RWPE2 (cell line): Measurements from ENCODE around the gene OCA2.

Experiments used
- ATAC-seq: fragments of 200-7000 bp; cut with Tn5 transposase; 3 replicates; pipeline ENCODE4 v1.9.1; 2021; ENCODE audit warnings: low read depth
- DNase-seq: peaks from one replicate; pipeline ENCODE4 v3.0.0-alpha.2; 2020; ENCODE audit warnings: low spot score
- H3K27ac ChIP-seq: fragments of 450-650 bp; 2 replicates; pipeline ENCODE4 v1.5.1; 2017; ENCODE audit warnings: mild to moderate bottlenecking; ENCODE audit not compliant: poor library complexity, severe bottlenecking
- H3K27me3 ChIP-seq: fragments of 250-450 bp; sonication (Bioruptor Pico); 2 replicates; pipeline ENCODE4 v1.5.1; 2021; ENCODE audit warnings: mild to moderate bottlenecking, moderate library complexity; ENCODE audit not compliant: insufficient read depth, poor library complexity, severe bottlenecking
- H3K36me3 ChIP-seq: fragments of 250-450 bp; sonication (Bioruptor Pico); 2 replicates; pipeline ENCODE4 v1.5.1; 2020; ENCODE audit warnings: low read depth, mild to moderate bottlenecking, moderate library complexity
- H3K4me1 ChIP-seq: fragments of 250-450 bp; sonication (Bioruptor Pico); 2 replicates; pipeline ENCODE4 v1.5.1; 2021; ENCODE audit warnings: mild to moderate bottlenecking, moderate library complexity; ENCODE audit not compliant: insufficient read depth, poor library complexity, severe bottlenecking
- H3K4me3 ChIP-seq: fragments of 250-450 bp; sonication (Bioruptor Pico); 2 replicates; pipeline ENCODE4 v1.5.1; 2021; ENCODE audit warnings: mild to moderate bottlenecking, moderate library complexity; ENCODE audit not compliant: severe bottlenecking
- H3K9me3 ChIP-seq: fragments of 250-450 bp; sonication (Bioruptor Pico); 2 replicates; pipeline ENCODE4 v1.5.1; 2021; ENCODE audit warnings: mild to moderate bottlenecking, moderate library complexity; ENCODE audit not compliant: severe bottlenecking
- TF ChIP-seq, protein P1 (sequence below): fragments of 450-650 bp; IDR thresholded peaks from one replicate; pipeline ENCODE4 v1.5.1; 2017; ENCODE audit warnings: mild to moderate bottlenecking, moderate library complexity; ENCODE audit not compliant: poor library complexity, severe bottlenecking

The OCA2 gene

GRCh38 chr15:28104326-28104725 lies 5.2 kb upstream of the OCA2 start:
- ATAC-seq = no peak
- TF ChIP-seq, protein P1, sequence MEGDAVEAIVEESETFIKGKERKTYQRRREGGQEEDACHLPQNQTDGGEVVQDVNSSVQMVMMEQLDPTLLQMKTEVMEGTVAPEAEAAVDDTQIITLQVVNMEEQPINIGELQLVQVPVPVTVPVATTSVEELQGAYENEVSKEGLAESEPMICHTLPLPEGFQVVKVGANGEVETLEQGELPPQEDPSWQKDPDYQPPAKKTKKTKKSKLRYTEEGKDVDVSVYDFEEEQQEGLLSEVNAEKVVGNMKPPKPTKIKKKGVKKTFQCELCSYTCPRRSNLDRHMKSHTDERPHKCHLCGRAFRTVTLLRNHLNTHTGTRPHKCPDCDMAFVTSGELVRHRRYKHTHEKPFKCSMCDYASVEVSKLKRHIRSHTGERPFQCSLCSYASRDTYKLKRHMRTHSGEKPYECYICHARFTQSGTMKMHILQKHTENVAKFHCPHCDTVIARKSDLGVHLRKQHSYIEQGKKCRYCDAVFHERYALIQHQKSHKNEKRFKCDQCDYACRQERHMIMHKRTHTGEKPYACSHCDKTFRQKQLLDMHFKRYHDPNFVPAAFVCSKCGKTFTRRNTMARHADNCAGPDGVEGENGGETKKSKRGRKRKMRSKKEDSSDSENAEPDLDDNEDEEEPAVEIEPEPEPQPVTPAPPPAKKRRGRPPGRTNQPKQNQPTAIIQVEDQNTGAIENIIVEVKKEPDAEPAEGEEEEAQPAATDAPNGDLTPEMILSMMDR = no peak
- H3K9me3 ChIP-seq = no peaks in the 10 kb centered on the region

GRCh38 chr15:28103831-28104230 lies 4.7 kb upstream of the OCA2 start:
- Histone ChIP-seq H3K27me3 (peaks cover 26% of the 10 kb centered on the region), H3K4me1 (no peaks in the 10 kb centered on the region), H3K4me3 (no peak overlapping the region), H3K36me3 (no peaks in the 10 kb centered on the region), H3K27ac (no peak overlapping the region), H3K9me3 (no peaks in the 10 kb centered on the region)
- TF ChIP-seq, protein P1 = no peak
- ATAC-seq (no peak), DNase-seq (peak; percentile 66)

More at GRCh38 chr15:28104326-28104725, 5.2 kb upstream of the OCA2 start:
- no peaks in the 10 kb centered on the region for H3K36me3 ChIP-seq
- H3K4me3 ChIP-seq = no peak overlapping the region
- no peaks in the 10 kb centered on the region for H3K4me1 ChIP-seq
- H3K27ac ChIP-seq = no peak overlapping the region
- peaks cover 24% of the 10 kb centered on the region for H3K27me3 ChIP-seq
- peak; percentile 65 for DNase-seq

GRCh38 chr15:28101983-28102441 lies 2.9 kb upstream of the OCA2 start:
- Histone ChIP-seq H3K4me3 (no peak overlapping the region), H3K27ac (no peak overlapping the region), H3K27me3 (peaks cover 38% of the 10 kb centered on the region), H3K4me1 (no peaks in the 10 kb centered on the region), H3K36me3 (no peaks in the 10 kb centered on the region), H3K9me3 (no peaks in the 10 kb centered on the region)
- TF ChIP-seq, protein P1 = no peak
- ATAC-seq (no peak), DNase-seq (peak; percentile 68)

DNA sequence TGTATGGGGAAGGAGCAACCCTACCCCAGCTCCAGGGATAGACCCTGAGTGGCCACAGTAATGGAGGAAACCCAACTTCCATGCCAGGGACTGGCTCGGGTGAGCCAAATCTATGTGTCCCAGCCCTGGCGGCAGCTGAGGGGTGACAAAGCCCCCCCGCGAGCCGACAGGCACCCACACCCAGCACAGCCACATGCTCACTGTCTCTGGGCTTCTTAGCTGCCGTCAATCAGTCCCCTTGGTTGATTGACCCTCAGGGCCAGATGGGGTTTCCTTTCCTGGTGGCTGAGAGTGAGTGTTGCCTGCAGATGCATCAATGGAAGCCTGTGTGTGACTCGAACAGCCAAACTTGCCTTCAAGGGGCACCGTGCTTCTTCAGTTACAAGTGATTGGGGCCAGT lies 2.1 kb upstream of the OCA2 start:
- no peak overlapping the region for H3K27ac ChIP-seq
- DNase-seq (peak; percentile 38), ATAC-seq (no peak)
- H3K4me3 ChIP-seq = no peak overlapping the region
- no peaks in the 10 kb centered on the region for H3K9me3 ChIP-seq
- H3K36me3 ChIP-seq = no peaks in the 10 kb centered on the region
- H3K4me1 ChIP-seq = no peaks in the 10 kb centered on the region
- peaks cover 38% of the 10 kb centered on the region for H3K27me3 ChIP-seq
- TF ChIP-seq, protein P1 = no peak

GRCh38 chr15:28100516-28101195 lies 1.5 kb upstream of the OCA2 start:
- Histone ChIP-seq H3K4me1 (no peaks in the 10 kb centered on the region), H3K36me3 (no peaks in the 10 kb centered on the region), H3K27ac (no peak overlapping the region), H3K27me3 (peaks cover 42% of the 10 kb centered on the region), H3K9me3 (no peaks in the 10 kb centered on the region), H3K4me3 (no peak overlapping the region)
- ATAC-seq (no peak), DNase-seq (no peak)
- TF ChIP-seq, protein P1 = no peak
